GM12878 (cell line): ENCODE data around the gene CDYL. TPM values are rescaled to one million over a fixed set of nuclear protein-coding genes. Genes with fewer than 3 reads are reported as not detected.

Experiments
- ATAC-seq: fragments of 200-7000 bp; cut with Tn5 transposase; 3 replicates; pipeline ENCODE4 v1.9.1; 2020; ENCODE audit warnings: mild to moderate bottlenecking, moderate library complexity
- BruUV-seq: library from RNA; stranded (reverse); fragments of 400-500 nt; replicated peaks from 2 replicates; lab custom pipeline; 2021; lab: Mats Ljungman, UMichigan
- CTCF ChIA-PET: fragments of 300-600 bp; sonication (Branson Sonifier 250); formaldehyde crosslinking; extraction: SDS; loops from one replicate; lab custom pipeline; 2021; ENCODE audit warnings: inconsistent platforms; lab: Yijun Ruan, JAX
- POLR2A ChIA-PET: fragments of 350-600 bp; formaldehyde crosslinking; extraction: SDS; loops from one replicate; lab custom pipeline; 2021; ENCODE audit warnings: inconsistent platforms; lab: Charles Lee
- RAD21 ChIA-PET: fragments of 300-600 bp; sonication (Branson Sonifier 250); formaldehyde crosslinking; loops from one replicate; lab custom pipeline; 2023; ENCODE audit warnings: antibody characterized with exemption; ENCODE audit not compliant: unreplicated experiment; lab: Charles Lee
- SMC1A ChIA-PET: fragments of 300-600 bp; sonication (Branson Sonifier 250); formaldehyde crosslinking; loops from one replicate; lab custom pipeline; 2023; ENCODE audit not compliant: unreplicated experiment, uncharacterized antibody; lab: Charles Lee
- DNase-seq: peaks from one replicate; pipeline ENCODE4 v3.0.0-alpha.2; 2011; ENCODE audit warnings: low read depth, low spot score
- FAIRE-seq: peaks from 3 replicates; lab custom pipeline; 2011; peaks lifted over from hg19 to GRCh38; lab: Jason Lieb, UNC
- H2AFZ ChIP-seq: 2 replicates; pipeline ENCODE4 v1.6.0; 2011; ENCODE audit warnings: low read depth, low read length, control low read depth; ENCODE audit not compliant: control insufficient read depth
- H3K27ac ChIP-seq: 2 replicates; pipeline ENCODE4 v1.5.1; 2011; ENCODE audit warnings: control low read depth; ENCODE audit not compliant: control insufficient read depth, insufficient read depth
- H3K27me3 ChIP-seq, 2 experiments: replicated peaks in 1 of 2; 2 replicates each; pipeline versions ENCODE4 v1.6.0 to v1.6.1; 2011; ENCODE audit warnings: low read length in 1 of 2; ENCODE audit not compliant: control insufficient read depth in 2 of 2, insufficient read depth in 2 of 2
- H3K36me3 ChIP-seq, 2 experiments: 2 replicates each; pipeline ENCODE4 v1.5.1; 2011; ENCODE audit warnings: low read length in 1 of 2; ENCODE audit not compliant: control insufficient read depth in 2 of 2, insufficient read depth in 2 of 2
- H3K4me1 ChIP-seq: 2 replicates; pipeline ENCODE4 v1.6.1; 2011; ENCODE audit warnings: mild to moderate bottlenecking, low read length, moderate library complexity, mixed read lengths; ENCODE audit not compliant: control insufficient read depth, insufficient read depth
- H3K4me2 ChIP-seq: 2 replicates; pipeline ENCODE4 v1.6.0; 2011; ENCODE audit warnings: control low read depth; ENCODE audit not compliant: control insufficient read depth, insufficient read depth
- H3K4me3 ChIP-seq: fragments of 200-600 bp; sonication (generic); 2 replicates; pipeline ENCODE4 v1.5.1; 2016
- H3K79me2 ChIP-seq: 2 replicates; pipeline ENCODE4 v1.6.0; 2011; ENCODE audit warnings: low read length; ENCODE audit not compliant: control insufficient read depth, insufficient read depth
- H3K9ac ChIP-seq: 2 replicates; pipeline ENCODE4 v1.8.0; 2011; ENCODE audit warnings: low read length, control low read depth, mixed read lengths; ENCODE audit not compliant: control insufficient read depth, insufficient read depth
- H3K9me3 ChIP-seq: replicated peaks from 3 replicates; pipeline ENCODE4 v1.5.1; 2011; ENCODE audit warnings: mild to moderate bottlenecking, low read length; ENCODE audit not compliant: control insufficient read depth, insufficient read depth
- H4K20me1 ChIP-seq: 2 replicates; pipeline ENCODE4 v1.6.0; 2011; ENCODE audit not compliant: control insufficient read depth, insufficient read depth
- BACH1 ChIP-seq: fragments of 450-650 bp; IDR thresholded peaks from 2 replicates; pipeline ENCODE4 v1.6.1; 2017; ENCODE audit warnings: mild to moderate bottlenecking, borderline replicate concordance
- BHLHE40 ChIP-seq, 2 experiments: fragments of 450-650 bp in 1 of 2; IDR thresholded peaks; 2 replicates each; pipeline ENCODE4 v1.6.1; 2011 to 2017; ENCODE audit warnings: low read depth in 2 of 2, borderline replicate concordance in 1 of 2, improper control_type of control experiment in 1 of 2, low read length in 1 of 2, mild to moderate bottlenecking in 1 of 2
- CHD1 ChIP-seq: IDR thresholded peaks from 2 replicates; pipeline ENCODE4 v1.6.1; 2012; ENCODE audit warnings: low read depth, low read length, improper control_type of control experiment
- IKZF2 ChIP-seq, 2 experiments: fragments of 450-650 bp; IDR thresholded peaks; 2 replicates each; pipeline ENCODE4 v1.6.1; 2017; ENCODE audit warnings: mild to moderate bottlenecking in 2 of 2, moderate library complexity in 2 of 2
- MEF2B ChIP-seq: fragments of 450-650 bp; IDR thresholded peaks from 2 replicates; pipeline ENCODE4 v1.6.1; 2018; ENCODE audit warnings: mild to moderate bottlenecking, moderate library complexity; ENCODE audit not compliant: partially characterized antibody, poor library complexity, severe bottlenecking
- NFXL1 ChIP-seq: fragments of 450-650 bp; IDR thresholded peaks from 2 replicates; pipeline ENCODE4 v1.6.1; 2017; ENCODE audit warnings: antibody characterized with exemption, mild to moderate bottlenecking, borderline replicate concordance
- SUZ12 ChIP-seq: fragments of 200-600 bp; sonication (generic); IDR thresholded peaks from one replicate; pipeline ENCODE4 v1.6.1; 2018; ENCODE audit warnings: antibody characterized with exemption, mild to moderate bottlenecking; ENCODE audit not compliant: unreplicated experiment
- TCF7 ChIP-seq: IDR thresholded peaks from 2 replicates; pipeline ENCODE4 v1.6.1; 2014; ENCODE audit warnings: antibody characterized with exemption, borderline replicate concordance
- WGBS: methylation state at CpG from one replicate; pipeline ENCODE4 v1.1.6; 2016; ENCODE audit warnings: low lambda C conversion rate; ENCODE audit not compliant: insufficient replicate concordance, insufficient coverage; ENCODE audit errors: missing lambda C conversion rate; 5-methylcytosine and 5-hydroxymethylcytosine counted together
- in situ Hi-C: fragments of 300-500 bp; cut with MboI; formaldehyde crosslinking; loops from 9 replicates; pipeline ENCODE4 v1.14.3; 2018; ENCODE audit warnings: mixed read lengths
- intact Hi-C: fragments of 100-400 bp; cut with micrococcal nuclease; formaldehyde crosslinking; loops from one replicate; pipeline ENCODE4 v1.14.2; 2022; ENCODE audit not compliant: unreplicated experiment
- polyA plus RNA-seq, 11 experiments: library from polyadenylated mRNA; depleted of rRNA in 4 of 11; unstranded in 6 of 11; stranded (reverse) in 5 of 11; fragments of >200 nt; fragmentation: Nextera tagmentation in 4 of 11; fragmentation: Illumina TruSeq in 1 of 11; extraction: Ambion mirVana in 4 of 11; extraction: Trizol in 1 of 11; gene quantifications; 1 replicate in 1 of 11; 2 replicates in 10 of 11; pipeline versions ENCODE4 v1.2.1 to v1.2.3, GENCODE V29; 2011 to 2016; ENCODE audit warnings: inconsistent platforms in 2 of 11, missing spikeins in 2 of 11, low read depth in 1 of 11
- total RNA-seq, 4 experiments: library from RNA; depleted of rRNA in 3 of 4; stranded (reverse); fragments of >200 nt in 3 of 4; fragmentation: Illumina TruSeq in 1 of 4; extraction: Trizol in 1 of 4; gene quantifications; 2 replicates each; pipeline versions ENCODE4 v1.2.1 to v1.2.3, GENCODE V29; 2013 to 2021
- TF ChIP-seq, protein P1 (sequence below): fragments of 450-650 bp; formaldehyde crosslinking; IDR thresholded peaks from 2 replicates; pipeline ENCODE4 v1.5.0; 2022; ENCODE audit warnings: mild to moderate bottlenecking, missing genetic modification characterization
- TF ChIP-seq, protein P2 (sequence below): fragments of 450-650 bp; IDR thresholded peaks from 2 replicates; pipeline ENCODE4 v1.6.1; 2016; ENCODE audit warnings: mild to moderate bottlenecking
- TF ChIP-seq, protein P3 (sequence below): IDR thresholded peaks from 2 replicates; pipeline ENCODE4 v1.6.1; 2012; ENCODE audit warnings: low read depth, low read length, improper control_type of control experiment
- TF ChIP-seq, protein P4 (sequence below): fragments of 450-650 bp; IDR thresholded peaks from 2 replicates; pipeline ENCODE4 v1.6.1; 2016; ENCODE audit warnings: mild to moderate bottlenecking, moderate library complexity, borderline replicate concordance

The CDYL gene
- total and polyA plus RNA-seq, 10 of the 15 experiments (the other 5 are each of a cell fraction or from before 2014, with no cell fraction given) = 9.3 to 61.2 (median 28.5) TPM

DNA sequence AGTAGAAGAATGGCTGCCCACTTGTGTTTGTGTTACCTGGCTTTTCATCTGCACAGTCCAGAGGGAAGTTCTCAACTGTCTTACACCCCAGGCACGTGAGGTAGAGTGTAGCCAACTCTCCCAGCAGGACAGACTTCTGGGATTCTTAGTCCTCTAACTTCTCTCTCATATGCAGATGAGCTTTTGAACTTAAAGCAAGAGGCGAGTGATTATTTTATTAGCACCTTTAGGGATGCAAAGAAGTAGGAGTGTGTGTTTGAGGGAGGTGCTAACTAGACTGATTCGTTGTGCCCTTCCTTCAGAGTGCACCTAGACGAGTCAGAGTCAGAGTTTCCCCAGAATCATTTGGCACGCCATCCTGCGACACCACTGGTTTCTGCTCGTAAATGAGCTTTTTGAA, 10.8 kb downstream of the CDYL start:
- FAIRE-seq = no peak
- intact Hi-C loops = loop anchor here (10.0 kb wide), 1 partner anchor 762 kb away; a partner anchor contains a TSS
- Histone ChIP-seq H3K4me1 (peaks cover 31% of the 10 kb centered on the region), H3K9me3 (no peaks in the 10 kb centered on the region; the same call in 2 of the 3 replicates), H4K20me1 (no peaks in the 10 kb centered on the region; the same call in 1 of the 2 replicates), H2AFZ (no peak overlapping the region), H3K27ac (no peak overlapping the region), H3K4me2 (no peak overlapping the region)
- DNase-seq = no peak
- 75% methylated on average over 7 of the region's 7 CpGs for WGBS
- no TSS peak for BruUV-seq
- TF ChIP-seq, protein P1, sequence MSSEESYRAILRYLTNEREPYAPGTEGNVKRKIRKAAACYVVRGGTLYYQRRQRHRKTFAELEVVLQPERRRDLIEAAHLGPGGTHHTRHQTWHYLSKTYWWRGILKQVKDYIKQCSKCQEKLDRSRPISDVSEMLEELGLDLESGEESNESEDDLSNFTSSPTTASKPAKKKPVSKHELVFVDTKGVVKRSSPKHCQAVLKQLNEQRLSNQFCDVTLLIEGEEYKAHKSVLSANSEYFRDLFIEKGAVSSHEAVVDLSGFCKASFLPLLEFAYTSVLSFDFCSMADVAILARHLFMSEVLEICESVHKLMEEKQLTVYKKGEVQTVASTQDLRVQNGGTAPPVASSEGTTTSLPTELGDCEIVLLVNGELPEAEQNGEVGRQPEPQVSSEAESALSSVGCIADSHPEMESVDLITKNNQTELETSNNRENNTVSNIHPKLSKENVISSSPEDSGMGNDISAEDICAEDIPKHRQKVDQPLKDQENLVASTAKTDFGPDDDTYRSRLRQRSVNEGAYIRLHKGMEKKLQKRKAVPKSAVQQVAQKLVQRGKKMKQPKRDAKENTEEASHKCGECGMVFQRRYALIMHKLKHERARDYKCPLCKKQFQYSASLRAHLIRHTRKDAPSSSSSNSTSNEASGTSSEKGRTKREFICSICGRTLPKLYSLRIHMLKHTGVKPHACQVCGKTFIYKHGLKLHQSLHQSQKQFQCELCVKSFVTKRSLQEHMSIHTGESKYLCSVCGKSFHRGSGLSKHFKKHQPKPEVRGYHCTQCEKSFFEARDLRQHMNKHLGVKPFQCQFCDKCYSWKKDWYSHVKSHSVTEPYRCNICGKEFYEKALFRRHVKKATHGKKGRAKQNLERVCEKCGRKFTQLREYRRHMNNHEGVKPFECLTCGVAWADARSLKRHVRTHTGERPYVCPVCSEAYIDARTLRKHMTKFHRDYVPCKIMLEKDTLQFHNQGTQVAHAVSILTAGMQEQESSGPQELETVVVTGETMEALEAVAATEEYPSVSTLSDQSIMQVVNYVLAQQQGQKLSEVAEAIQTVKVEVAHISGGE (CRISPR knock-in tag) = no peak
- TF ChIP-seq MEF2B (no peak), BHLHE40 (IDR thresholded peaks at IDR 0.05; ENCODE audit: borderline replicate concordance in 1 of 2, low read depth in 2 of 2, low read length in 1 of 2) (no peak), TCF7 (no peak), BACH1 (no peak), SUZ12 (no peak), NFXL1 (no peak), CHD1 (no peak), IKZF2 (IDR thresholded peaks at IDR 0.05) (no peak)
- TF ChIP-seq, protein P2, sequence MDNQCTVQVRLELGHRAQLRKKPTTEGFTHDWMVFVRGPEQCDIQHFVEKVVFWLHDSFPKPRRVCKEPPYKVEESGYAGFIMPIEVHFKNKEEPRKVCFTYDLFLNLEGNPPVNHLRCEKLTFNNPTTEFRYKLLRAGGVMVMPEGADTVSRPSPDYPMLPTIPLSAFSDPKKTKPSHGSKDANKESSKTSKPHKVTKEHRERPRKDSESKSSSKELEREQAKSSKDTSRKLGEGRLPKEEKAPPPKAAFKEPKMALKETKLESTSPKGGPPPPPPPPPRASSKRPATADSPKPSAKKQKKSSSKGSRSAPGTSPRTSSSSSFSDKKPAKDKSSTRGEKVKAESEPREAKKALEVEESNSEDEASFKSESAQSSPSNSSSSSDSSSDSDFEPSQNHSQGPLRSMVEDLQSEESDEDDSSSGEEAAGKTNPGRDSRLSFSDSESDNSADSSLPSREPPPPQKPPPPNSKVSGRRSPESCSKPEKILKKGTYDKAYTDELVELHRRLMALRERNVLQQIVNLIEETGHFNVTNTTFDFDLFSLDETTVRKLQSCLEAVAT = no peak
- TF ChIP-seq, protein P3, sequence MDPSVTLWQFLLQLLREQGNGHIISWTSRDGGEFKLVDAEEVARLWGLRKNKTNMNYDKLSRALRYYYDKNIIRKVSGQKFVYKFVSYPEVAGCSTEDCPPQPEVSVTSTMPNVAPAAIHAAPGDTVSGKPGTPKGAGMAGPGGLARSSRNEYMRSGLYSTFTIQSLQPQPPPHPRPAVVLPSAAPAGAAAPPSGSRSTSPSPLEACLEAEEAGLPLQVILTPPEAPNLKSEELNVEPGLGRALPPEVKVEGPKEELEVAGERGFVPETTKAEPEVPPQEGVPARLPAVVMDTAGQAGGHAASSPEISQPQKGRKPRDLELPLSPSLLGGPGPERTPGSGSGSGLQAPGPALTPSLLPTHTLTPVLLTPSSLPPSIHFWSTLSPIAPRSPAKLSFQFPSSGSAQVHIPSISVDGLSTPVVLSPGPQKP = no peak
- TF ChIP-seq, protein P4, sequence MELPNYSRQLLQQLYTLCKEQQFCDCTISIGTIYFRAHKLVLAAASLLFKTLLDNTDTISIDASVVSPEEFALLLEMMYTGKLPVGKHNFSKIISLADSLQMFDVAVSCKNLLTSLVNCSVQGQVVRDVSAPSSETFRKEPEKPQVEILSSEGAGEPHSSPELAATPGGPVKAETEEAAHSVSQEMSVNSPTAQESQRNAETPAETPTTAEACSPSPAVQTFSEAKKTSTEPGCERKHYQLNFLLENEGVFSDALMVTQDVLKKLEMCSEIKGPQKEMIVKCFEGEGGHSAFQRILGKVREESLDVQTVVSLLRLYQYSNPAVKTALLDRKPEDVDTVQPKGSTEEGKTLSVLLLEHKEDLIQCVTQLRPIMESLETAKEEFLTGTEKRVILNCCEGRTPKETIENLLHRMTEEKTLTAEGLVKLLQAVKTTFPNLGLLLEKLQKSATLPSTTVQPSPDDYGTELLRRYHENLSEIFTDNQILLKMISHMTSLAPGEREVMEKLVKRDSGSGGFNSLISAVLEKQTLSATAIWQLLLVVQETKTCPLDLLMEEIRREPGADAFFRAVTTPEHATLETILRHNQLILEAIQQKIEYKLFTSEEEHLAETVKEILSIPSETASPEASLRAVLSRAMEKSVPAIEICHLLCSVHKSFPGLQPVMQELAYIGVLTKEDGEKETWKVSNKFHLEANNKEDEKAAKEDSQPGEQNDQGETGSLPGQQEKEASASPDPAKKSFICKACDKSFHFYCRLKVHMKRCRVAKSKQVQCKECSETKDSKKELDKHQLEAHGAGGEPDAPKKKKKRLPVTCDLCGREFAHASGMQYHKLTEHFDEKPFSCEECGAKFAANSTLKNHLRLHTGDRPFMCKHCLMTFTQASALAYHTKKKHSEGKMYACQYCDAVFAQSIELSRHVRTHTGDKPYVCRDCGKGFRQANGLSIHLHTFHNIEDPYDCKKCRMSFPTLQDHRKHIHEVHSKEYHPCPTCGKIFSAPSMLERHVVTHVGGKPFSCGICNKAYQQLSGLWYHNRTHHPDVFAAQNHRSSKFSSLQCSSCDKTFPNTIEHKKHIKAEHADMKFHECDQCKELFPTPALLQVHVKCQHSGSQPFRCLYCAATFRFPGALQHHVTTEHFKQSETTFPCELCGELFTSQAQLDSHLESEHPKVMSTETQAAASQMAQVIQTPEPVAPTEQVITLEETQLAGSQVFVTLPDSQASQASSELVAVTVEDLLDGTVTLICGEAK = no peak
- TF ChIP-seq, all 136 proteins: peak for 0
- H3K9ac ChIP-seq = no peak overlapping the region
- no peaks in the 10 kb centered on the region for H3K27me3 ChIP-seq
- no peak for ATAC-seq
- peaks cover 0 to 4% of the 10 kb centered on the region in 2 experiments; a peak in 2 of 4 replicates for H3K36me3 ChIP-seq
- RAD21 ChIA-PET = interaction anchor here (1.2 to 2.8 kb wide), 3 partner anchors 9 to 32 kb away, joined by 3 to 11 read pairs (median 4); no protein-coding TSS in a partner anchor
- POLR2A ChIA-PET = interaction anchor here (0.7 to 8.4 kb wide), 4 partner anchors 15 to 1915 kb away, joined by 3 to 65 read pairs (median 6); no protein-coding TSS in a partner anchor
- CTCF ChIA-PET = interaction anchor here (1.3 to 3.3 kb wide), 3 partner anchors 13 to 24 kb away, joined by 4 to 15 read pairs (median 5); no protein-coding TSS in a partner anchor
- H3K4me3 ChIP-seq = no peak overlapping the region
- SMC1A ChIA-PET = interaction anchor here (1.6 to 12.1 kb wide), 5 partner anchors 9 to 139 kb away, joined by 4 to 237 read pairs (median 7); no protein-coding TSS in a partner anchor
- in situ Hi-C loops = no loop called here
- peaks cover 93% of the 10 kb centered on the region for H3K79me2 ChIP-seq
